Neural progenitor cell (in vitro differentiated cells): ENCODE measurements around the gene PIGT.

Experiments used
- EZH2 ChIP-seq: fragments of 200-600 bp; sonication (generic); IDR thresholded peaks from 2 replicates; pipeline ENCODE4 v1.6.1; 2017; ENCODE audit warnings: antibody characterized with exemption, mild to moderate bottlenecking, moderate library complexity
- TF ChIP-seq, protein P1 (sequence below): fragments of 200-600 bp; sonication (generic); IDR thresholded peaks from 2 replicates; pipeline ENCODE4 v1.5.1; 2017; ENCODE audit warnings: antibody characterized with exemption, mild to moderate bottlenecking

- TF ChIP-seq, protein P1, sequence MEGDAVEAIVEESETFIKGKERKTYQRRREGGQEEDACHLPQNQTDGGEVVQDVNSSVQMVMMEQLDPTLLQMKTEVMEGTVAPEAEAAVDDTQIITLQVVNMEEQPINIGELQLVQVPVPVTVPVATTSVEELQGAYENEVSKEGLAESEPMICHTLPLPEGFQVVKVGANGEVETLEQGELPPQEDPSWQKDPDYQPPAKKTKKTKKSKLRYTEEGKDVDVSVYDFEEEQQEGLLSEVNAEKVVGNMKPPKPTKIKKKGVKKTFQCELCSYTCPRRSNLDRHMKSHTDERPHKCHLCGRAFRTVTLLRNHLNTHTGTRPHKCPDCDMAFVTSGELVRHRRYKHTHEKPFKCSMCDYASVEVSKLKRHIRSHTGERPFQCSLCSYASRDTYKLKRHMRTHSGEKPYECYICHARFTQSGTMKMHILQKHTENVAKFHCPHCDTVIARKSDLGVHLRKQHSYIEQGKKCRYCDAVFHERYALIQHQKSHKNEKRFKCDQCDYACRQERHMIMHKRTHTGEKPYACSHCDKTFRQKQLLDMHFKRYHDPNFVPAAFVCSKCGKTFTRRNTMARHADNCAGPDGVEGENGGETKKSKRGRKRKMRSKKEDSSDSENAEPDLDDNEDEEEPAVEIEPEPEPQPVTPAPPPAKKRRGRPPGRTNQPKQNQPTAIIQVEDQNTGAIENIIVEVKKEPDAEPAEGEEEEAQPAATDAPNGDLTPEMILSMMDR, result no peak
- no peak for TF ChIP-seq EZH2
These were observed 16.9 kb upstream of the PIGT start for GRCh38 chr20:45399018-45399417.
